ENCODE results near the gene CCDC102A. TPM values are rescaled to one million over a fixed set of nuclear protein-coding genes. Genes with fewer than 3 reads are reported as not detected.

CCDC102A gene
- total RNA-seq, 1 experiment from 2014 or later = 5.2 TPM

DNA sequence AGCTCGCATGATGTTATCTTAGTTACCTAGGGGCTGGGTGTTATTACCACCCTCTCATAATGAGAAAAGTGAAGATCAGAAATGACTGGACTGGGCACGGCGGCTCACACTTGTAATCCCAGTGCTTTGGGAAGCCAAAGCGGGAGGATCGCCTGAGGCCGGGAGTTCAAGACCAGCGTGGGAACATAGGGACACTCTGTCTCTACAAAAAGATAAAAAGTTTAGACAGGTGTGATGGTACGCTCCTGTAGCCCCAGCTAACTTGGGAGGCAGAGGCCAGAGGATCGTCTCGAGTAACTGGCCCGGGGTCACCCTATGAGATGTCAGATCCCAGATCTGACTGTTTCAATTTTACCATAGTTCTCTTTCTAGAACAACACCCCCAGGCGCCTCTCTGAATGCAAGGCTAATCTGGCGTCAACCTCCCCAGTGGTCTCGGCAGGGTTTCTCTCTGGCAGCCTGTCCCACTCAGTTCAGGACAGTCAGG lies 1.9 kb upstream of the CCDC102A start:
- no peak for DNase-seq (ENCODE audit: extremely low read depth, low read depth)

DNA sequence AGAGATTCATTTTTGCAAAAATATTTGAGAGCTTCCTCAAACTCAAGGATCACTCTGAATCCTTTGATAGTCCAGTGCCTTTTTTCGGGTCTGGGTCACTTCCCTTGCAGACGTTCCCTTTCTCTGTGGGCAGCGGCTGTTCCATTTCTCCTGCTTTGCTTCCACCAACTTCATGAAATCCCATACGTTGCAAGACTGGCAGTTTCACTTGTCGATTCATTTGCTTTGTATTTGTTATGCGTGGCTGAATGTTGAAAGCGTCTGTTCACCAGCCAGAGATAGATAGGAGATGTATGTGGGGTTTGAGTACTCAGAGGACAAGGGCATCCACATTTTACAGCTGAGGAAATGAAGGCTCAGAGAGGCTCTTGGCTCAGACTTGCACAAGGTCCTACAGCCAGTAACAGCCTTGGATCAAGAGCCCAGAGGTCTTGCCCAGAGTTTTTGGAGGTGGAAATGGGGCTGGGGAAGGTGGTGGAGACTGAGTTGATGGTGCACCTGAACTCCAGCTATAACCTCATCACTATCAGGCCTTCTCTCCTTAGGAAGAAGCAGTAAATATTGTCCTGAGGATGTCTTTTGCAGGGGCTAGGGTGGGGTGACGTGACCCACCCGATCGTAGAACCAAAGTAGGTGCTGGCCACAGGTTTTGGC lies 1.3 kb upstream of the CCDC102A start:
- DNase-seq (ENCODE audit: extremely low read depth, low read depth) = no peak

DNA sequence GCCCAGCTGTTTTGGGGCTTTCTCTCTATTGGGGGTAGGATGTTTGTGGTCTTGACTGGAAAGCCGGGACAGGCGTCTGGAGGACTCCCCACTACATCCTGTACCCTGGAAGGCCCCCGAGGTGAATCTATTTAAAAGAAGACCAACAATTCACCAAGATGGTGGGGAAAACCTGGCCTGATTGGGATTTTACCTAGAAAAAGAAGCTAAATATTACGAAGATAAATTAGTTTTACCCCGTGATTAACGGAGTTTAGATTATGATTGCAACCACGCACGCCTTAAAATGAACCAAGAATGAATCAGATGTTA lies 779 bp upstream of the CCDC102A start:
- DNase-seq (ENCODE audit: extremely low read depth, low read depth) = no peak

DNA sequence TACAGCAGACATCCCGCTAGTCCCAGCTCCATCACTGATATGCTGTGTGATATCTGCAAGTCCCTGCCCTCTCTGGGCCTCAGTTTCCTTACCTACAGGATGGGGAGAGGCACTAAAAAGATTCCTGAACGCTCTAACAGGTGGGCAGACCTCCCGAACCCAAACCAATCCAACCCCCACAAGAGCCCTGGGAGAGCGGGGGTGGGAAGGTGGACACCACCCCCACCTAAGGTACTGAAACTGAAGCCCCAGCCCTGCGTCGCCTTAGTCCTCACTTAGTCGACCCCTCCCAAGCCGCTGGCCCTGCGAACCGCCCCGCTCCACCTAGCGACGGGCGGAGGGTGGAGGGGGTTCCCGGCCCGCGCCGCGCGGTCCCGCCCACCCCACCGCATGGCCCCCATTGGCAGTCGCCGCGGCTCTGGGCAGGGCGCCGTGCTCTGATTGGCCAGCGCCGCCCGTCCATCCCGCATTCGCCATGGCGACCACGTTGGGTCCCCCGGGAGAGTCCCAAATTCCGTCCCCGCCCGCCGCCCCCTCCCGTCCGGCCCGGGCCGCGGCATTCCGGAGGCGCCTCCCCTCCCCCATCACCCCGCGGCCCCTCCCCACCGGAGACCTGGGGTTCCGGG lies 578 bp downstream of the CCDC102A start:
- peak; percentile 88 for DNase-seq (ENCODE audit: extremely low read depth, low read depth)

DNA sequence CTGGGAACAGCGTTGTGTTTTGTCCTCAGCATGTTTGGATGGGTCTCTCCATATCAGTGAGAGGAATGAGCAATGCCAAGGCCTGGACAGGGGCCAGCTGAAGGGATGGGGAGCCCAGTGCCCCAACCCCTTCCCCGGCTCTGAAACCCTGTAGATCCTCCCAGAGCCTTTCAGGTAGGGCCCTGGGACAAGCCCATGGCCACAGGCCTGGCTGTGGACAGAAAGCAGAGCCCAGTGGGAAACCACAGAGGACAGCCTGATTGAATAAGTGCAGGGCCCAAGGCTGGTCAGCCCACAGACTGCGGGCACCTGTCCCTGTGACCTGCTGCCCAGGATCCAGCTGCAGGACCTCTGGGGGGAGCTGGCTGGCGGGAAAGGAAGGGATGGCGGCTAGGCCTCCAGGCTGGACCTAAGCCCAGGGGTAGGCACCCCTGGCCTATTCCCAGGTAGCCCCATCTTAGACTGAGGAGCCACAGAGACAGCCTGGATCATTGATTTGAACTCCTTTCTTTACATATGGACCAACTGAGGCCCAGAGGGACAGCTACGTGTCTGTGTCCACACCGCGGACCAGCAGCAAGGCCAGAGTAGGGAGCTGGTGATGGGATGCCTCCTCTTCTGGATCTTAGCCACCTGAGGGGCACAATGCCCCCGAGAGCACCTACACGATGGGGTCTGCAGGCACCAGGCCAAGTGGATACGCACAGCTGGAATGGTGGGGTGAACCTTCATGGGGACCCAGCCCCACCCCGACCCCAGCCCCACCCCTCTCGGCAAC lies 1.3 kb downstream of the CCDC102A start:
- DNase-seq (ENCODE audit: extremely low read depth, low read depth) = no peak

DNA sequence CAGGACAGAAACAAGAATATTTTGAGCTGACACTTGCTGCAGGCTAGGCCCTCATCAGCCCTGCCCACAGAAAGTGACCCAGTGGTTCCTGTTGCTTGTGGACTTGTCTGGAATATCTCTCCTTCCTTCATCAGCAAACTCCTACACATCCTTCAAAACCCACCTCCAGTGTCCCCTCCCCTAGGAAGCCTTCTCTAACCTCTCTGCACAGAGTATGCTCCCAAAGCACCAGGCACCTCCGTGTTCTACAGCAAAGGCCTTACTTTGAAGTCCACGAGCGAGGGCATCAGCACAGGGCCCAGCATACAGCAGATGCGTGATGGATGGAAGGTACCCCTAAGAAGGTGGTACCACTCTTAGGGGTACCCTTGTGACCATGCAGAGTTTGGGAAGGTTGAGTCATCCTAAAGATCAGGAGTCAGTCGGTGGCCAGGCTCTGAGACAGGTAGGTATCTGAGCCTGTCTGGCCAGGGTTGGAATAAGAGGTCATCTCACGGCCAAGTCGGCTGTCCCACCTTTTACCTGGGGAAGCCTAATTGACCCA lies 2.0 kb downstream of the CCDC102A start:
- DNase-seq (ENCODE audit: extremely low read depth, low read depth) = no peak

DNA sequence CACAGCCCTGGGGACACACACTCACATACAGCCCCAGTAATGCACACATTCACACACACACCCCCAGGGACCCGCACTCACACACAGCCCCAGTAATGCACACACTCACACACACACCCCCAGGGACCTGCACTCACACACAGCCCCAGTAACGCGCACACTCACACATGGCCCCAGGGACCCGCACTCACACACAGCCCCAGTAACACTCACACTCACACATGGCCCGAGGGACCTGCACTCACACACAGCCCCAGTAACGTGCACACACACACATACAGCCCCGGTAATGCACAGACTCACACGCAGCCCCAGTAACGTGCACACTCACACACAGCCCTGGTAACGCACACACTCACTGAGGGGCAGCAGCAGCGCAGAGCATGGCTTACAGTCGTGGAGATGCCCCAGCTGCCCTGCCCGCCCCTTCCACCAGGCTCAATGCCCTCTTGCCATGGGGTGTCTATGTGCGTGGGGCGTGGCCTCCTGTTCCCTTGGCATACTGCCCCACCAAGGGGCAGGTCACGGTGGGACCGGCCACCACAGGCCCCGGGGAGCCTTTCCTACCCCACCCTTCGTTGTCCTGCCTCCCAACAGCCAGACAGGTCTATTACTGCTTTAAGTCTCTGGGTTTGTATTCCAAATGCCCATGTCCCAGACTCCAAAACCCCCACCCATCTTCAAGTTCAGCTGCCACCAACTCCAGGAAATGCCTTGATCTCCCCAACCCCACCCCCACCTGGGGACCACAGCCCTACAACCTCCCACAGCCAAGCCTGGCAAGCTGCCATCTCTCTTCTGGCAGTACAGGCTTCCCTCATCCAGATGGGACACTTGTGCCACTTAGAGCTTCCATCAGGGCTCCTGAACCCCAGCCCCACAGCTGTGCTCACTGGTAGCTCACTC lies 2.7 kb downstream of the CCDC102A start:
- no peak for DNase-seq (ENCODE audit: extremely low read depth, low read depth)

DNA sequence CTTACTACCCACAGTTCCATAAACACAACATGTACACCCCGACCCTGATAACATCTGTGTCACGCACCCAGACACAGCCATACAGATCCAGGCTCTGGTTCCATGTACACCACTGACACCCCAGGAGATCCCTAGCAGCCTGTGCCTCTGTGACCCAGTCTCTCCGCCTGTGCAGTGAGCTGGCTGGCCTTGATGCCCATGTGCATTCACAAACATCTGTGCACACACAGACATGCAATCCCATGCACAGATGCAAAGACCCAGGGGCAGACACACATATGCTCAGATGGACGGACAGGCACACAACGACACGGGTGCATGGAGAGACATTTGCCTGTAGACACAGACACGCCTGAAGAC lies 4.1 kb downstream of the CCDC102A start:
- DNase-seq (ENCODE audit: extremely low read depth, low read depth) = no peak

DNA sequence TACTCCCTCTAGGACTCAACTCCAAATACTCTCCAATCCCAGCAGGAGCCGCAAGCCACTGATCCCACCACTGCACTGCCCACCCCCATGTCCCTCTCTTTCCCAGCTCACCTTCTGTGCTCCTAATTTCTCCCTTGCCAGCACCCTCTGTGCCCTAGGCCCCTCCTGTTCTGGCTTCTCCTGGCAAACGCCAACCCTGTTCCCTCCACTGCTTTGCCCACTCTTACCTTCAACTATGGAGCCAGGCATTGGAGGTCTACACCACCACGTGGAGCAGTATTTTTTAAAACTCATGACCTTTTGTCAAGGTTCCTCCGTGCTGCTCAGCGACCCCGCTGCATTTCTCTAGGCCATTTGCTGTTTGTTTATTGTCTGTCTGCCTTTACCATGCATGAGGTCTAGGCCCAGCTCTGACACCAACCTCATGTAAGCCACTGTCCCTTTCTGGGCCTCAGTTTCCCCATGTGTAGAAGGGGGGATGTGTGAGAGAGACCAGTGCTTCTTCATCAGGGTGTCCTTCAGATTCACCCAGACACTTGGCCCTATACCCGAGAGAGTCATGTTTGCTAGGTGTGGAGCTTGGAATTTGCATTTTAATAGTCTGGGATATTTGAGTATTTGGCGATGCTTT lies 4.6 kb downstream of the CCDC102A start:
- DNase-seq (ENCODE audit: extremely low read depth, low read depth) = no peak

DNA sequence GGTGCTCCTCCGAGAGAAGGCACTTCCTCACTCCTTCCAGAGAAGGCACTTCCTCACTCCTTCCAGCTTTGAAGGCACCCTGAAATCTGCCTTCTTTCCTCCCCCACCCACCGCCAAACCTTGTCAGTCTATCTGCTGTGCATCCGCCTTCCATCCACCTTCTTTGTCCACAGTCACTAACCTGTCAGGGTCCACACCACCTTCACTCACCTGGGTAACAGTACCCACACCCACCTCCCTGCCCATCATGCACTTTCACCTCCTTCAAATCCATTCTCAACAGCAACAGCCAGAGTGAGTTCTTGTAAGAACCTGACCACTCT lies 5.2 kb downstream of the CCDC102A start:
- no peak for DNase-seq (ENCODE audit: extremely low read depth, low read depth)

DNA sequence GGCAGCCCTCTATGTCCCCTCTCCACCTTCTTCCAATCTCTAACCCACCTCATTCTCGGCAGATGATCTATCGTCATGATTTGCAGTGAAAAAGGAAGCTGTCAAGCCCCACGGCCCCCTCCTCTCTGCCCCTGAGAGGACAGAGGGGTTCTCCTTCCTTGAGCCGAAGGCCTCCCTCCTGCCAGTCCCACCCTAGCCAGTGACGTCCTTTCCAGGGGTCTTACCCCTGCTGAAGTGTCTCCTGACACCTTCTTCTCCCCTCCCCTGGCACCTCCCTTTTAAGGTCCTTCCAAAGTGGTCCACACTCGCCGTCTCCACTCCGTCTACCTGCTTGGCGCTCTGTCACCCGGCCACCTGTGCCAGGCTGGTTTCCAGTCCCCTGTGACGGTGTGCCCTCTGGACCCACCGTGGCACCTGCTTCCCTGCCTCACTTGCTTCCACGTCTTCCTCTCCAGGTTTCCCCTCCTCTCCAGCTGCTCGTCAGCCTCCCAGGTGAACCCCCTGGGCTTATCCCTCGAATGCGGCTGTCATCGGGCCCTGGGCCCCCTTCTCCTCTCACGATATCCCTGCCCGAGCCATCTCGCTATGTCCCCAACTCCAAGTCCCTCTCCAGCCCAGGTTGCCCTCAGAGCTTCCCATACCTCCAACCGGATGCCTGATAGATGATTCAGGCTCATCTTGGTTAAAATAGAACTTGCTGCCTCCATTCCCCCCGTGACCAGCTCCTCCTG lies 5.7 kb downstream of the CCDC102A start:
- DNase-seq (ENCODE audit: extremely low read depth, low read depth) = no peak

DNA sequence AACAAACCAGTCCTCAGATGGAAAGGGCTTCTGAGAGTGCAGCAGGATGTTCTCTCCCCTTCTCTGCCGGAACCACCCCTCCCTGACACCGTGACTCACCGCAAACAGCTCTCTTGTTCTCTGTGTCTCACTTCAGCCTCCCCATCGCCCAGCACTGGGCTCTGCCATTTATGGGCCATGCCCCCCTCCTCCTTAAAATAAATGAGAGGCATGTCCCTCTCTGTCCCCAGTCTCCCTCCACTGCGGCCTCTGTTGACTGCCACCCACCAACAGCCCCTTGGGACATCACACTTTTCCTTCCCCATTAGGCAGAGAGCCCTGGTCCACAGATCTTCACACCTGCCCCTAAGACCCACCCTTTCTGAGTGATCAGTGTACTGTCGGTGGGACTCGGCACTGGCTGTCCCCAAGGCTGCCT lies 6.3 kb downstream of the CCDC102A start:
- DNase-seq (ENCODE audit: extremely low read depth, low read depth) = peak; percentile 30

DNA sequence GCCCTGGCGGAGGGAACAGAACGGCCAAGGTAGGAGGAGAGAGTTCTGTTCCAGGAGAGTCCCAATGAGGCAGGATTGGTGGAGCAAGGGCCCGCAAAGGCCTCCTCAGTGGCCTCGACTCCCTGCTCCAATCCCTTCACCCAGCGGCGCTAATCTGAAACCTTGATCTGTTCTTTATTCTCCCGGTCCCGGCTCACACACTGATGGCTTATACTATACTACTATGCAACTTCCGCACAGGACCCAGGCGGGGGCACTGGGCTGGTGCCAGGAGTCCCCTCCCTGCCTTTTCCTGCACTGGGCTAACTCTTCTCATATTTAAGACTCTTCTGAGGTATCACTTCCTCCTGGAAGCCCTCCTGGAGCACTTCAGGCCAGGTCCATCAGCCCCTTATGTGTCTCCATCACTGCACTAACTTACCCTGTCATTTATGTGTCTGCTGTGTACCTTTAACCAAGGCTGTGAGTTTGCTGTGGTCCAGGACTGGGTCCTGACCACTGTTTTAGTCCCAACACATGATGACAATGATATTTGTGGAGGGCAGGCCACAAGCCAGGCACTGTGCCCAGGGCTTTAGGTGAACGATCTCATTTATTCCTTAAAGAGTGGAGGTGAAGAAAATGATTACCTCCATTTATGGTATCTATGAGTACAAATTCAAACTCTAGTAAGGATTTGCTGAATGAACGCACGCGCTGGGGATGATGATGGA lies 6.8 kb downstream of the CCDC102A start:
- no peak for DNase-seq (ENCODE audit: extremely low read depth, low read depth)

DNA sequence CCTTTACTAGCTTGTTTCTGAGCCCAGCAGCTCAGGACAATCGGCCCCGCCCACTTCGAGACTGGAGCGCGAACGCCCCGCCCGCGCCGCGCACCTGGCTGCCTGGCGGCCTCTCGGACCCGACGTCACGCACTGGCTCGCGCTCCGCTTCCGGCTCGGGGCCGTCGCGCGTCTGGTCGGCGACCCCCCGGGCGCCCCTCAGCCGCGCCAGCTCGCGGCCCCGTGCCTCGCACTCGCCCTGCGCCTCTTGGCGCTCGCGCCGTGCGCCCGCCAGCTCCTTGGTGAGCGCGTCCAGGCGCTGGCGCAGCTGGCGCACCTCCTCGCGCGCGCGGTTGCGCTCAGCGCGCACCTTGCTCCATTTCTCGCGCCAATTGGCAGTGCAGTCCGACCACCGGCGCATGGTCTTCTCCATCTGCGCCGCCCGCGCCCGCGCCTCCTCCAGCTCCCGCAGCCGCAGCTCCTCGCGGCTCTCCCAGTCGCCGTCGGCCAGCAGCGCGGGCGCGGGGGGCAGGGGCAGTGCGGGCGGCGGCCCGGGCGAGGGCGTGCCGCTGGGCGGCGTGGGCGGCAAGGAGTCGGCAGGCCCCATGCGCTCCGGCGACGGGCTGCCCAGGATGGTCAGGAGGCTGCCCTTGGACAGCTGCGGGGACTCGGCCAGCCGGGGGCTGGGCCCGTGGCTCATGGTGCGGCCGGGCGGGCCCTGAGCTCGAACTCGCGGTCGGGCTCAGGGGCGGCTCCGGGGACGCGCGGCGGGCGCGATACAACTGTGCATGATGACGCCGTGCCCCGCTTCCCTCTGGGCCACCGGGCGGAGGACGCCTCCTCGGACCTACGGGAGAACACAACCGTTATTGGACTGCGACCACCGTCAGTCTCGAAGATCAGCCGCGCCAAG lies 7.6 kb downstream of the CCDC102A start:
- no peak for DNase-seq (ENCODE audit: extremely low read depth, low read depth)

DNA sequence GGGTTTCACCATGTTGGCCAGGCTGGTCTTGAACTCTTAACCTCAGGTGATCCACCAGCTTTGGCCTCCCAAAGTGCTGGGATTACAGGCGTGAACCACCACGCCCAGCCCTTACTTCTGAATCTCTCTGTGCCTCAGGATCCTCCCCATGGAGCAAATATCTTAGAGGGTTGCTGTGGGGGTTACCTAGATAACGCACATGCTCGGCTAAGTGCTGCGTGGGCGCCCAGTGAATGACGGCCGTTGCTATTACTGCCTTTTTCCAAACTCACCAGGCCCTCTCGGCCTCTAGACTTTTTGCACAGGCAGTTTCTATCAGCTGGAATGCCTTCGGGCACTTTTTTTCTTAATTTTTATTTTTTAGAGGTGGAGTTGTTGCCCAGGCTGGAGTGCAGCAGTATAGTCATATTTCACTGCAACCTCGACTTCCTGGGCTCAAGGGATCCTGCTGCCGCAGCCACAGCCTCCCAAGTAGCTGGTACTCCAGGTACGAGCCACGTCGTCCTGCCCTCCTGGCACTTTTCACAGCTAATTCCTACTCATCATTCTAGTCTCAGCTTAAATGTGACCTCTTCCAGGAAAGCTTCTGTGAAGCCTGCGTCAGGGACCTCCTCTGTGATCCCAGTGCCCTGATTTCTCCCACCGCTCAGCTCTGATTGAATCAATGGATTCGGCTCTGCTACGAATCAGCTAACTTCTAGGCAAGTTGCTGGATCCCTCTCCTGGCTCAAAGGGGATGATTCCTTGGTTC lies 8.6 kb downstream of the CCDC102A start:
- DNase-seq (ENCODE audit: extremely low read depth, low read depth) = no peak

DNA sequence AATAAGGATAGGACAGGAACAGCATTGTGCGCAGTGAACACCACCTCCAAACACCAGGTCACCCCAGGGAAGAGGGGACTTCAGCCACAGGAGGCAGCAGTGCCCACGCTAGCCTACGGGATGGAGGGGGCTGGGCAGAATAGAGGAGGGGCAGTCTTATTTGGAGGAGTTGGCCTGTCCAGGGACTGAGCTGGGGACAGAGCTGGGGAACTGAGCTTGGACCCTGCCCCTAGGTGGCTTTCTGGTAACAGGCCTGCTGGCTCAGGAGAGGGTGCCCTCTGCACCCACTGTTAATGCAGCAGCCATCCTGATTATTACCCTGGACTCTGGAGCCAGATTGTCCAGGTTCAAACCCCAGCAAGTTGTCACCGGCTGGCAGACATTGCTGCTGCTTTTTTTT lies 9.3 kb downstream of the CCDC102A start:
- no peak for DNase-seq (ENCODE audit: extremely low read depth, low read depth)

DNA sequence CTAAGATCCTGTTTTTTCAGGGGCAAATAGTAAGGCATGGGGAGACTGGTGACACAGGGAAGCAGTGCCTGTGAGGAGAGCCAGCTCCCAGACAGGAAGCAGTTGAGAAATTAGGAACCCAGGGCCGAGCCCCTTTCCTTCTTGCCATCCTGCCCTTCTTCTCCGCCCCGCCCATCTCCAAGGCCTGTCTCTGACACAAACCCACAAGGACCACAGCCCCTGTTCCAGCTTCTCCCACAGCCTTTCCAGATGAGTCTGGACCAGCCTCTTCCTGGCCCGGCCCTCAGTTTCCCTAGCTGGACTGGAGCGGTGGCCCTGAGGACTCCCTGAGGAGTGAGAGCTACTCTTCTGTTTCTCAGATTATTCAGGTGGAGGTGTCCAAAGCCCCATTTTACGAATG lies 9.9 kb downstream of the CCDC102A start:
- no peak for DNase-seq (ENCODE audit: extremely low read depth, low read depth)

All from NCI-H460 (cell line).